ENCODE results near the gene CFAP61. TPM values are rescaled to one million over a fixed set of nuclear protein-coding genes. Genes with fewer than 3 reads are reported as not detected.

The CFAP61 gene
- total RNA-seq, 4 donors from 2014 or later: 0.34 to 1.6 (median 1.1) TPM

DNA sequence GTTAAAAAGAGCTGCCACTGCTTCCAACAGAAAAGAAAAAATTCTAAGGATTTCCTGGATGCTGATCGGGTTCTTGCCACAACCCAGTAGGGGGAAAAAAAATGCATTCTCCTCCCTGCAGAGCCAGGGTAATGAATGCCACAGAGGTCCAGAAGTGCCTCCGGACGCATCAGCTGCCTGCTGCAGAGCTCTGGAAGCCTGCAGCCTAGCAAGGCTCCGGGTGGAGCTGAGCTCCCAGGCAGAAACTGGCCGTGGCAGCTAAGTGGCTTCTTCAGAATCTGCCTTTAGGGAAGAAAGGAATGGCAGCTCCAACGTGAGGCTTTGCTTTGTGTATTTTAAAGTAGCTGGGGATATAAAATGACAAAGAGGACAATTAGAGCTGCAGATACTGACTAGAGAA lies 155.0 kb downstream of the CFAP61 start:
- Histone ChIP-seq H3K9me3 (no peaks in the 10 kb centered on the region), H3K4me1 (no peaks in the 10 kb centered on the region), H3K4me3 (replicated peaks in 1 of 3) (no peak overlapping the region), H3K27me3 (no peaks in the 10 kb centered on the region), H3K27ac (no peak overlapping the region), H3K36me3 (no peaks in the 10 kb centered on the region)
- intact Hi-C loops (cut with DNase I): no loop called here
- 13 to 15% methylated on average over 6 of the region's 6 CpGs for WGBS, 2 donors
- TF ChIP-seq CTCF (IDR thresholded peaks at IDR 0.05) (no peak), POLR2A (IDR thresholded peaks at IDR 0.05) (no peak)
- no peak for DNase-seq

- H3K27ac ChIP-seq: no peak overlapping the region
- no peak for DNase-seq
- no peaks in the 10 kb centered on the region for H3K27me3 ChIP-seq
- no peak overlapping the region for H3K4me3 ChIP-seq (replicated peaks in 1 of 3)
- TF ChIP-seq CTCF (IDR thresholded peaks at IDR 0.05) (no peak), POLR2A (IDR thresholded peaks at IDR 0.05) (no peak)
- 78 to 85% methylated on average over 7 of the region's 7 CpGs for WGBS, 2 donors
- no peaks in the 10 kb centered on the region for H3K36me3 ChIP-seq
- intact Hi-C loops (cut with DNase I): no loop called here
- no peaks in the 10 kb centered on the region for H3K4me1 ChIP-seq
- no peaks in the 10 kb centered on the region for H3K9me3 ChIP-seq
Measured at GRCh38 chr20:20207872-20208271, 155.5 kb downstream of the CFAP61 start.

GRCh38 chr20:20209684-20210083 lies 157.4 kb downstream of the CFAP61 start:
- H3K4me1 ChIP-seq: no peaks in the 10 kb centered on the region
- H3K27ac ChIP-seq: no peak overlapping the region
- 91 to 93% methylated on average over 5 of the region's 5 CpGs for WGBS, 2 donors
- no peaks in the 10 kb centered on the region for H3K9me3 ChIP-seq
- DNase-seq: no peak
- intact Hi-C loops (cut with DNase I): no loop called here
- H3K36me3 ChIP-seq: no peaks in the 10 kb centered on the region
- H3K4me3 ChIP-seq (replicated peaks in 1 of 3): no peak overlapping the region
- TF ChIP-seq CTCF (IDR thresholded peaks at IDR 0.05) (no peak), POLR2A (IDR thresholded peaks at IDR 0.05) (no peak)
- H3K27me3 ChIP-seq: no peaks in the 10 kb centered on the region

- H3K27me3 ChIP-seq: no peaks in the 10 kb centered on the region
- H3K27ac ChIP-seq: no peak overlapping the region
- H3K4me3 ChIP-seq (replicated peaks in 1 of 3): no peak overlapping the region
- intact Hi-C loops (cut with DNase I): no loop called here
- H3K4me1 ChIP-seq: no peaks in the 10 kb centered on the region
- no peak for DNase-seq
- no peaks in the 10 kb centered on the region for H3K9me3 ChIP-seq
- H3K36me3 ChIP-seq: no peaks in the 10 kb centered on the region
- WGBS, 2 donors: 78 to 87% methylated on average over 5 of the region's 5 CpGs
- no peak for TF ChIP-seq POLR2A (IDR thresholded peaks at IDR 0.05)
- no peak for TF ChIP-seq CTCF (IDR thresholded peaks at IDR 0.05)
Measured at GRCh38 chr20:20210327-20210726, 158.0 kb downstream of the CFAP61 start.

- Histone ChIP-seq H3K27me3 (no peaks in the 10 kb centered on the region), H3K4me3 (replicated peaks in 1 of 3) (no peak overlapping the region), H3K4me1 (no peaks in the 10 kb centered on the region), H3K36me3 (no peaks in the 10 kb centered on the region), H3K9me3 (no peaks in the 10 kb centered on the region), H3K27ac (no peak overlapping the region)
- WGBS, 2 donors: 62 to 64% methylated on average over 6 of the region's 6 CpGs
- intact Hi-C loops (cut with DNase I): no loop called here
- no peak for TF ChIP-seq POLR2A (IDR thresholded peaks at IDR 0.05)
- TF ChIP-seq CTCF (IDR thresholded peaks at IDR 0.05): no peak
- DNase-seq: no peak
Measured at GRCh38 chr20:20210943-20211273, 158.6 kb downstream of the CFAP61 start.

Measured in thyroid gland (tissue), 4 donors.